Activated CD4-positive, alpha-beta T cell treated with anti-CD3 and anti-CD28 coated beads for 48 hours (primary cell): ENCODE measurements around the gene CHSY1.

Experiments used
- DNase-seq: peaks from one replicate; pipeline ENCODE4 v3.0.0-alpha.2; 2020

CHSY1 gene

GRCh38 chr15:101267320-101268104, 15.7 kb upstream of the CHSY1 start:
- no peak for DNase-seq

- no peak for DNase-seq
Measured at GRCh38 chr15:101266787-101267186, 14.9 kb upstream of the CHSY1 start.

GRCh38 chr15:101266034-101266433, 14.2 kb upstream of the CHSY1 start:
- no peak for DNase-seq

- no peak for DNase-seq
Measured at GRCh38 chr15:101264911-101265641, 13.2 kb upstream of the CHSY1 start.

GRCh38 chr15:101264011-101264410, 12.2 kb upstream of the CHSY1 start:
- DNase-seq, result no peak

GRCh38 chr15:101262551-101262950, 10.7 kb upstream of the CHSY1 start:
- DNase-seq, result no peak

- peak; percentile 63 for DNase-seq
Measured at GRCh38 chr15:101258238-101259144, 6.6 kb upstream of the CHSY1 start.

- no peak for DNase-seq
Measured at GRCh38 chr15:101256757-101257156, 4.9 kb upstream of the CHSY1 start.

- no peak for DNase-seq
Measured at GRCh38 chr15:101255615-101256241, 3.9 kb upstream of the CHSY1 start.

- DNase-seq, result no peak
Measured at GRCh38 chr15:101255051-101255395, 3.2 kb upstream of the CHSY1 start.

GRCh38 chr15:101254157-101255050, 2.6 kb upstream of the CHSY1 start:
- no peak for DNase-seq

GRCh38 chr15:101252836-101253235, 988 bp upstream of the CHSY1 start:
- no peak for DNase-seq

- DNase-seq, result no peak
Measured at GRCh38 chr15:101250873-101251829, 697 bp downstream of the CHSY1 start.

GRCh38 chr15:101250341-101250831, 1.5 kb downstream of the CHSY1 start:
- DNase-seq, result no peak

- no peak for DNase-seq
Measured at GRCh38 chr15:101248274-101248673, 3.6 kb downstream of the CHSY1 start.

- DNase-seq, result no peak
Measured at GRCh38 chr15:101246824-101247745, 4.8 kb downstream of the CHSY1 start.

GRCh38 chr15:101246391-101246790, 5.5 kb downstream of the CHSY1 start:
- no peak for DNase-seq

GRCh38 chr15:101244889-101245668, 6.8 kb downstream of the CHSY1 start:
- DNase-seq, result no peak
